ENCODE data around the gene EPHB2.

DNA sequence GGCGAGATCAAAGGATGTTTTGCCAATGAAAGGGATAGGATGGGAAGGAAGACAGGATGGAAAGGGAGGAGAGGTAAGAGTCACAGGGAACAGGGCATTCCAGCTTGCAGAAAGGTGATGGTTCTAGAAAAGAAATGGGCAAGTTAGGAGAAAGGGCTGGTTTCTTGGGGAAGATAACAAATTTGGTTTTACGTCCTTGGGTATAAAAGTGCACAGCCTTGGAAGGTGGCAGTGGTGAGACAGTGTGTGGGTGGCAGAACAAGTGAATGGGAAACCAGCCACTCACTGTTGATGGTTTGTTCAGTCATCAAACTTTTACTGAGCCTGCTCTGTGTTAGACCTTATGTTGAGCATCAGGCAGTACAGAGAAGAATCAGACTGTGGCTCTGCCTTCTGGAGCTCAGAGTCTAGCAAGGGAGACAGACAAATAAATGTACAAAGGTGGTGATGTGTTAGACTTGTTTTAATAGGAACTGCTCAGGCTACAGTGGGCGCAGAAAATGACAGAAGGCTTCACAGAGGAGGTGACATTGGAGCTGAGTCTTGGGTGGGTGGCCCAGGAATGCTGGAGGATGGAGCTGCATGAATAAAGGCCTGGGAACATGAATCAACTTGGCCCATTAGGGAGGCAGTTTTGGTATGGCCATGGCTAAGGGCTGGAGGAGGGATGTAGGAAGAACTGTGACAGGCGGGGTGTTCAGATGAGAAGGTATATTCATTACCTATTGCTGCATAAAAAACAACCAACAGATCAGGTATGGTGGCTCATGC is 76.3 kb downstream of the EPHB2 start:
- no peak for TF ChIP-seq EGR1 (IDR thresholded peaks at IDR 0.05; ENCODE audit: borderline replicate concordance, low read depth, low read length)
- TF ChIP-seq, protein P1, sequence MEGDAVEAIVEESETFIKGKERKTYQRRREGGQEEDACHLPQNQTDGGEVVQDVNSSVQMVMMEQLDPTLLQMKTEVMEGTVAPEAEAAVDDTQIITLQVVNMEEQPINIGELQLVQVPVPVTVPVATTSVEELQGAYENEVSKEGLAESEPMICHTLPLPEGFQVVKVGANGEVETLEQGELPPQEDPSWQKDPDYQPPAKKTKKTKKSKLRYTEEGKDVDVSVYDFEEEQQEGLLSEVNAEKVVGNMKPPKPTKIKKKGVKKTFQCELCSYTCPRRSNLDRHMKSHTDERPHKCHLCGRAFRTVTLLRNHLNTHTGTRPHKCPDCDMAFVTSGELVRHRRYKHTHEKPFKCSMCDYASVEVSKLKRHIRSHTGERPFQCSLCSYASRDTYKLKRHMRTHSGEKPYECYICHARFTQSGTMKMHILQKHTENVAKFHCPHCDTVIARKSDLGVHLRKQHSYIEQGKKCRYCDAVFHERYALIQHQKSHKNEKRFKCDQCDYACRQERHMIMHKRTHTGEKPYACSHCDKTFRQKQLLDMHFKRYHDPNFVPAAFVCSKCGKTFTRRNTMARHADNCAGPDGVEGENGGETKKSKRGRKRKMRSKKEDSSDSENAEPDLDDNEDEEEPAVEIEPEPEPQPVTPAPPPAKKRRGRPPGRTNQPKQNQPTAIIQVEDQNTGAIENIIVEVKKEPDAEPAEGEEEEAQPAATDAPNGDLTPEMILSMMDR (IDR thresholded peaks at IDR 0.05; ENCODE audit: control extremely low read depth in 1 of 3, insufficient read depth in 1 of 3, low read depth in 1 of 3, low read length in 3 of 3), result no peak
- no peak for TF ChIP-seq SP1 (IDR thresholded peaks at IDR 0.05; ENCODE audit: low read depth, low read length)
- no peak for TF ChIP-seq POLR2A (IDR thresholded peaks at IDR 0.05; ENCODE audit: control extremely low read depth in 1 of 2, low read depth in 2 of 2, low read length in 2 of 2)
- no peak for TF ChIP-seq PHF8 (conservative IDR thresholded peaks at IDR 0.05; ENCODE audit: low read depth, low read length)
- no peak for TF ChIP-seq EP300 (IDR thresholded peaks at IDR 0.05; ENCODE audit: borderline replicate concordance in 1 of 2, low read depth in 2 of 2, low read length in 2 of 2)
- TF ChIP-seq POU5F1 (IDR thresholded peaks at IDR 0.05; ENCODE audit: low read depth, low read length), result no peak
